Astrocyte (in vitro differentiated cells and primary cell): ENCODE results near the gene SUSD2. TPM values are rescaled to one million over a fixed set of nuclear protein-coding genes. Genes with fewer than 3 reads are reported as not detected.

Source experiments
- DNase-seq: peaks from one replicate; pipeline ENCODE4 v3.0.0-alpha.2; 2010; ENCODE audit warnings: low read depth
- FAIRE-seq: peaks from 2 replicates; lab custom pipeline; 2011; peaks lifted over from hg19 to GRCh38; lab: Jason Lieb, UNC
- H2AFZ ChIP-seq: 2 replicates; pipeline ENCODE4 v1.6.0; 2012; ENCODE audit warnings: low read depth, low read length, inconsistent platforms
- H3K27ac ChIP-seq: 2 replicates; pipeline ENCODE4 v1.5.1; 2011; ENCODE audit warnings: low read depth, low read length, inconsistent platforms
- H3K27me3 ChIP-seq: 2 replicates; pipeline ENCODE4 v1.6.0; 2011; ENCODE audit warnings: low read length, inconsistent platforms; ENCODE audit not compliant: insufficient read depth
- H3K36me3 ChIP-seq: 2 replicates; pipeline ENCODE4 v1.5.1; 2011; ENCODE audit warnings: low read length, inconsistent platforms; ENCODE audit not compliant: insufficient read depth
- H3K4me1 ChIP-seq: 2 replicates; pipeline ENCODE4 v1.5.1; 2011; ENCODE audit warnings: low read length, inconsistent platforms; ENCODE audit not compliant: insufficient read depth
- H3K4me2 ChIP-seq: 2 replicates; pipeline ENCODE4 v1.6.0; 2012; ENCODE audit warnings: low read length, inconsistent platforms
- H3K4me3 ChIP-seq: 2 replicates; pipeline ENCODE4 v1.5.1; 2011; ENCODE audit warnings: low read depth, mild to moderate bottlenecking, low read length, inconsistent platforms; ENCODE audit not compliant: insufficient read depth
- H3K79me2 ChIP-seq: 2 replicates; pipeline ENCODE4 v1.6.0; 2012; ENCODE audit warnings: mild to moderate bottlenecking, low read length, inconsistent platforms; ENCODE audit not compliant: insufficient read depth
- H3K9ac ChIP-seq: 2 replicates; pipeline ENCODE4 v1.6.0; 2012; ENCODE audit warnings: mild to moderate bottlenecking, low read length, inconsistent platforms
- H3K9me3 ChIP-seq: 2 replicates; pipeline ENCODE4 v1.5.1; 2012; ENCODE audit warnings: low read depth, mild to moderate bottlenecking, low read length, inconsistent platforms; ENCODE audit not compliant: insufficient read depth
- H4K20me1 ChIP-seq: 2 replicates; pipeline ENCODE4 v1.6.0; 2012; ENCODE audit warnings: low read length, inconsistent platforms; ENCODE audit not compliant: insufficient read depth
- H3K27ac Mint-ChIP-seq: one replicate; pipeline ENCODE4 v1.8.0; 2021; ENCODE audit warnings: mild to moderate bottlenecking, mixed read lengths; ENCODE audit not compliant: unreplicated experiment
- H3K27me3 Mint-ChIP-seq: one replicate; pipeline ENCODE4 v1.8.0; 2021; ENCODE audit warnings: low read depth, mixed read lengths; ENCODE audit not compliant: unreplicated experiment
- H3K36me3 Mint-ChIP-seq: one replicate; pipeline ENCODE4 v1.8.0; 2021; ENCODE audit warnings: low read depth, mixed read lengths; ENCODE audit not compliant: unreplicated experiment
- H3K4me1 Mint-ChIP-seq: one replicate; pipeline ENCODE4 v1.8.0; 2021; ENCODE audit warnings: low read depth, mixed read lengths; ENCODE audit not compliant: unreplicated experiment
- H3K4me3 Mint-ChIP-seq: one replicate; pipeline ENCODE4 v1.8.0; 2021; ENCODE audit warnings: mild to moderate bottlenecking, moderate library complexity, mixed read lengths; ENCODE audit not compliant: unreplicated experiment
- H3K9me3 Mint-ChIP-seq: one replicate; pipeline ENCODE4 v1.8.0; 2021; ENCODE audit warnings: mild to moderate bottlenecking, mixed read lengths; ENCODE audit not compliant: unreplicated experiment
- CTCF ChIP-seq: IDR thresholded peaks from 2 replicates; pipeline ENCODE4 v1.5.1; 2011; ENCODE audit warnings: low read depth, mild to moderate bottlenecking, inconsistent platforms, low read length, moderate library complexity; ENCODE audit not compliant: insufficient read depth
- EZH2 ChIP-seq: IDR thresholded peaks from 2 replicates; pipeline ENCODE4 v1.6.1; 2012; ENCODE audit warnings: mild to moderate bottlenecking, low read length, inconsistent platforms; ENCODE audit not compliant: insufficient read depth
- total RNA-seq: library from RNA; stranded (reverse); gene quantifications from 2 replicates; pipeline ENCODE4 v1.2.1, GENCODE V29; 2021

SUSD2 gene
- total RNA-seq, 1 donor from 2014 or later, result 0.77 TPM

GRCh38 chr22:24161485-24161884, 19.8 kb upstream of the SUSD2 start:
- H3K4me1 ChIP-seq, result peaks cover 22% of the 10 kb centered on the region
- H3K79me2 ChIP-seq, result no peaks in the 10 kb centered on the region
- peaks cover 12% of the 10 kb centered on the region for H3K36me3 Mint-ChIP-seq
- no peak overlapping the region for H2AFZ ChIP-seq
- H3K4me3 Mint-ChIP-seq, result no peak overlapping the region
- H3K9ac ChIP-seq, result no peak overlapping the region
- H3K27me3 Mint-ChIP-seq, result no peaks in the 10 kb centered on the region
- H3K27me3 ChIP-seq, result no peaks in the 10 kb centered on the region
- no peak overlapping the region for H3K4me2 ChIP-seq
- DNase-seq (no peak), FAIRE-seq (no peak)
- peaks cover 4% of the 10 kb centered on the region for H3K4me1 Mint-ChIP-seq
- H3K4me3 ChIP-seq, result no peak overlapping the region
- peaks cover 54% of the 10 kb centered on the region for H4K20me1 ChIP-seq
- no peak overlapping the region for H3K27ac Mint-ChIP-seq
- H3K36me3 ChIP-seq, result no peaks in the 10 kb centered on the region
- H3K9me3 Mint-ChIP-seq, result no peaks in the 10 kb centered on the region
- no peaks in the 10 kb centered on the region for H3K9me3 ChIP-seq
- H3K27ac ChIP-seq, result no peak overlapping the region
- TF ChIP-seq CTCF, result no peak
- no peak for TF ChIP-seq EZH2

DNA sequence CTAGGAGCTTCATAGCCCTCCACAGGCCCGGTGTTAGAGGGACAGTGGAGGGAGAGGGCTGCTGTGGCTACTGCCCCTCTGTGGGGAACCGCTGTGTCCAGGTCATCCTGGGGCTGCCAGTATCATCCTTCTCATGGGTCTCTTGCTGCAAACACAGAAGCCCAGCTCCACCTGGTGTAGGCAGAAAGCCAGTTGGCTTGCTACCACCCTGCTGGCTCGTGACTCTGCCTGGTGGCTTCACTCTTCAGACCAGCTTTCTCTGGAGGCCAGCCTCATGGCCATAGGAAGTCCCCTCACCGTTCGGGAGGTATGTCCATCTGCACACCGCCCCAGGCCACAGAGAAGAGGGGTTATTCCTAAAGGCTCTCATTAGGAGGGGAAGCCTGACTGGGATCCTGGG, 19.4 kb upstream of the SUSD2 start:
- Histone ChIP-seq H3K9ac (no peak overlapping the region), H3K4me2 (no peak overlapping the region), H3K9me3 (no peaks in the 10 kb centered on the region), H3K4me1 (peaks cover 18% of the 10 kb centered on the region), H4K20me1 (peaks cover 54% of the 10 kb centered on the region), H3K36me3 (no peaks in the 10 kb centered on the region), H3K27me3 (no peaks in the 10 kb centered on the region), H3K4me3 (no peak overlapping the region), H2AFZ (no peak overlapping the region), H3K27ac (no peak overlapping the region), H3K79me2 (no peaks in the 10 kb centered on the region)
- Mint-ChIP-seq H3K36me3 (peaks cover 14% of the 10 kb centered on the region), H3K4me3 (no peak overlapping the region), H3K27me3 (no peaks in the 10 kb centered on the region), H3K27ac (no peak overlapping the region), H3K4me1 (peaks cover under 1% of the 10 kb centered on the region), H3K9me3 (no peaks in the 10 kb centered on the region)
- no peak for FAIRE-seq
- DNase-seq, result no peak
- no peak for TF ChIP-seq CTCF
- TF ChIP-seq EZH2, result no peak

DNA sequence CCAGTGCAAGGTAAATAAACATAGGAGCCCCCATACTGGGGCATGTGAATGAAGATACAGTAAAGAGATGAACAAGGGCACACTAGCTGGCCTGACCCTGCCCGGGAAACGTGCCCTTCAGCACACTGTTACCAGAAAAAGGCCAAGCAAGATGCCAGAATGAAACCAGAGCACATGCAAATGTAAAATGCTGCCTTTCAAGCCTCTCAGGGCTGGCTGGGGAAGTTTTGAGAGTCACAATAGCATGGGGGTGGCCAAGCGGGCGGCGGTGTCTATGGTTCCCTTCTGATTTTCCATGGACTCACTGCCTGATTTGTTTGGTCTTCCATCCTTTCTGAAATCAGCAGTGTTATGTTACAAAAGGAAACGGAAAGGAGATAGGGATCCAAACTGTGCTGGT, 18.9 kb upstream of the SUSD2 start:
- Histone ChIP-seq H2AFZ (no peak overlapping the region), H3K9ac (no peak overlapping the region), H3K4me2 (no peak overlapping the region), H3K27ac (no peak overlapping the region), H3K4me1 (peaks cover 13% of the 10 kb centered on the region), H4K20me1 (peaks cover 49% of the 10 kb centered on the region), H3K27me3 (no peaks in the 10 kb centered on the region), H3K9me3 (no peaks in the 10 kb centered on the region), H3K4me3 (no peak overlapping the region), H3K79me2 (no peaks in the 10 kb centered on the region), H3K36me3 (peaks cover 1% of the 10 kb centered on the region)
- no peaks in the 10 kb centered on the region for H3K27me3 Mint-ChIP-seq
- no peak for DNase-seq
- H3K36me3 Mint-ChIP-seq, result peaks cover 14% of the 10 kb centered on the region
- H3K27ac Mint-ChIP-seq, result no peak overlapping the region
- H3K9me3 Mint-ChIP-seq, result no peaks in the 10 kb centered on the region
- TF ChIP-seq CTCF (no peak), EZH2 (no peak)
- no peak overlapping the region for H3K4me3 Mint-ChIP-seq
- no peaks in the 10 kb centered on the region for H3K4me1 Mint-ChIP-seq
- no peak for FAIRE-seq
